Aortic smooth muscle cell (primary cell): ENCODE data around the gene TMIGD2. TPM values are rescaled to one million over a fixed set of nuclear protein-coding genes. Genes with fewer than 3 reads are reported as not detected.

ENCODE experiments used
- total RNA-seq: library from RNA; depleted of rRNA; stranded (reverse); fragments of >200 nt; gene quantifications from 2 replicates; pipeline ENCODE4 v1.2.3, GENCODE V29; 2014

TMIGD2 gene, protein sequence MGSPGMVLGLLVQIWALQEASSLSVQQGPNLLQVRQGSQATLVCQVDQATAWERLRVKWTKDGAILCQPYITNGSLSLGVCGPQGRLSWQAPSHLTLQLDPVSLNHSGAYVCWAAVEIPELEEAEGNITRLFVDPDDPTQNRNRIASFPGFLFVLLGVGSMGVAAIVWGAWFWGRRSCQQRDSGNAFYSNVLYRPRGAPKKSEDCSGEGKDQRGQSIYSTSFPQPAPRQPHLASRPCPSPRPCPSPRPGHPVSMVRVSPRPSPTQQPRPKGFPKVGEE
- not detected in 2 replicates for total RNA-seq

GRCh38 chr19:4302243-4302640, at the start of gene TMIGD2:
Gene TMIGD2, minus strand, starts transcription at chr19:4302389. Its CDS starts 4 bp downstream, at chr19:4302385.

GRCh38 chr19:4343370-4344307, 41.5 kb upstream of the TMIGD2 start, which contains the start of gene MPND:
Gene MPND, plus strand, starts transcription at chr19:4343562. Its CDS starts 32 bp downstream, at chr19:4343594.

GRCh38 chr19:4338441-4339355, 36.5 kb upstream of the TMIGD2 start, which contains the start of gene STAP2:
Gene STAP2, minus strand, starts transcription at chr19:4338827. Its CDS starts 74 bp downstream, at chr19:4338753.

DNA sequence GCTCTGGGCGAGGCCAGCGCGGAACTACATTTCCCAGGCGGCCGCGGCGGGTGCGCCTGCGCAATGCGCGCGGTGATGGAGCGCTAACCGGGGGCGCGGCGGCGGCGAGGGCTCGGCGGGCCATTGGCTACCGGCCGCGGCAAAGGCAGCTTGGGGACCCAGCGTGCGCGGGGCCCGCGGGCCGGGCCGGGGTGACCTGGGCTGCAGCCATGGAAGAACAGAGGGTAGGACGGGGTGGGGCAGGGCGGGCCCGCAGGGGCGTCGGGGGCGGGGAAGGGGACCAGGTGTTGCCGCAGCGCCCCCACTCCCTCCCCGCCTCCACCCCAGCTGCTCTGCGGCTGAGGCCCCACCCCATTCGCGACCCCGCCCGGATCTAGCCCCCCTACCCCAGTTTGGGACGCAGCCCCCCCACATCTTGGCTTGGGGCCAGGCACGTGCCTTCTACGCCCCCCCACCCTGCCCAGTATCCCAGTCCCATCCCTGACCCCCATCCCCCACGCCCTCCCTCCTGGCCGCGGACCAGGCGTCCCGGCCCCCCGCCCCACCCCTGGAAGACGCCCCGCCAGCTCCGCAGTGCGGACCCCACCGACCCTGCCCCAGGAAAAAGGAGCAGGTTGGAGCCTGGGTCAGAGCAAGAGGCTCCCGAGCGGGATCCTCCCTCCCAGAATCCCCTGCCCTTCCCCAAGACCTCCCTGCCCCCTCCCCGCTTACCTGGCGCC, 2.5 kb upstream of the TMIGD2 start, which contains the start of gene FSD1:
TSS of gene FSD1 (plus strand) at position 61 of the 719 bp plus-strand sequence. CDS start at position 210, 149 bp downstream.

GRCh38 chr19:4278419-4279266, 23.5 kb downstream of the TMIGD2 start, which contains the start of gene SHD:
Gene SHD, plus strand, starts transcription at chr19:4279266. Its CDS starts 798 bp downstream, at chr19:4280064.

GRCh38 chr19:4246767-4247593, 55.2 kb downstream of the TMIGD2 start, which contains the start of gene YJU2:
Gene YJU2, plus strand, starts transcription at chr19:4247080. Its CDS starts 67 bp downstream, at chr19:4247147.

Other genes with a start within 250 kb of the TMIGD2 start
- 16.6 and 17.3 TPM in 2 replicates for gene ZBTB7A, start 235.5 kb downstream of the TMIGD2 start, total RNA-seq
- 203 and 232 TPM in 2 replicates for gene MAP2K2, start 178.3 kb downstream of the TMIGD2 start, total RNA-seq
- gene CREB3L3, start 148.8 kb downstream of the TMIGD2 start, total RNA-seq = not detected in 2 replicates
- gene SIRT6, start 119.8 kb downstream of the TMIGD2 start, total RNA-seq = 13.5 and 15.5 TPM in 2 replicates
- gene ANKRD24, start 119.7 kb downstream of the TMIGD2 start, total RNA-seq = 1.5 and 1.6 TPM in 2 replicates
- not detected in 2 replicates for gene EBI3, start 72.9 kb downstream of the TMIGD2 start, total RNA-seq
- 13.2 and 16.2 TPM in 2 replicates for gene YJU2, start 55.3 kb downstream of the TMIGD2 start, total RNA-seq
- not detected in 2 replicates for gene SHD, start 23.1 kb downstream of the TMIGD2 start, total RNA-seq
- gene FSD1, start 2.2 kb upstream of the TMIGD2 start, total RNA-seq = 0.99 and 2.2 TPM in 2 replicates
- 1.7 and 2.1 TPM in 2 replicates for gene STAP2, start 36.4 kb upstream of the TMIGD2 start, total RNA-seq
- gene MPND, start 41.2 kb upstream of the TMIGD2 start, total RNA-seq = 6.3 and 6.7 TPM in 2 replicates
- gene SH3GL1, start 98.2 kb upstream of the TMIGD2 start, total RNA-seq = 30.1 and 30.8 TPM in 2 replicates
- gene CHAF1A, start 100.3 kb upstream of the TMIGD2 start, total RNA-seq = 9.1 and 19.2 TPM in 2 replicates
- 94.1 and 105 TPM in 2 replicates for gene UBXN6, start 155.4 kb upstream of the TMIGD2 start, total RNA-seq
- 51.4 and 66.2 TPM in 2 replicates for gene HDGFL2, start 169.9 kb upstream of the TMIGD2 start, total RNA-seq
- under 0.01 and 0.06 TPM in 2 replicates for gene PLIN4, start 216.1 kb upstream of the TMIGD2 start, total RNA-seq
- not detected in 2 replicates for gene PLIN5, start 232.8 kb upstream of the TMIGD2 start, total RNA-seq
- gene LRG1, start 237.6 kb upstream of the TMIGD2 start, total RNA-seq = not detected in 2 replicates